Measurements from ENCODE around the gene ERP29.
"Not testable (repeated sequence)": the region's sequence is repeated elsewhere in the genome, so short reads cannot be mapped to it uniquely, and the experiment has no call there.

The ERP29 gene

GRCh38 chr12:112025808-112026375, 12.7 kb downstream of the ERP29 start:
- no peak for DNase-seq (ENCODE audit: extremely low read depth, low read depth)

DNA sequence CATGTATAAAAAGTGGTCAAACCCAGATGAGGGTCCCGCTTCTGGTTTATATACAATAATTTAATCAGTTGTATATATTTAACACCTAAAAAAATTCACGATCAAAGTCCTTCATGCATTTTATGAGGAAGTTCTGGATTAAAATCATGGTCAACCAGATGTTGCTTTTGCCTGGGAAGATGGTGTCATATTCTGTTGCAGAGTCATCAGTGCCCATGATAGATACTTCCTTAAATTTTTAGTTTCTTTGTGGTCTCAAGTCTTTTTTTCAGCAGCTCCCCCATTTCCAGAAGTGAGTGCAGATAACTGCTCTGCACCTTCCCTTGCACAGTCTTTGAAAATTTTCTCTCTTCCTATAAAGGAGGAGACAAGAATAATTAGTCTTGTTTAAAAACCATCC, 16.1 kb downstream of the ERP29 start:
- DNase-seq (ENCODE audit: extremely low read depth, low read depth): no peak

More at GRCh38 chr12:112025808-112026375, 12.7 kb downstream of the ERP29 start:
- no peak for TF ChIP-seq CTCF (IDR thresholded peaks at IDR 0.05; ENCODE audit: low read depth, low read length)

DNA sequence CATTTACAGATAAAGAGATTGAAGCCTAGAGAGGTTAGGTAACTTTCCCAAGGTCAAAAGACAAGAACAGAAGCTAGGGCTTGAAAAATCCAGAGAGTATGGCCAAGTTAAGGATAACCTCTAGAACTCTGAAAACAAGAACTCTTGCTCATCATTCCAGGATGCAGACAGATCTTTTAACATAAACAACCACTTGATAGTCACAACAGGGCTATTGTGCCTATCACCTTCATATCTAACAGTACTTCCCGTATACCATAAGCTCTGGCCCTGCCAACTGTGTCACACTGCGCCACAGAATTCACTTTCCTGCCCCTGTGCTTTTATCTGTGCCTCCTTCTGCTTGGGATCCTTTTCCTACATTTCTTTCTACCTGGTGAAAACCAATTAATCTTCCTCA, 18.2 kb downstream of the ERP29 start:
- TF ChIP-seq CTCF (IDR thresholded peaks at IDR 0.05; ENCODE audit: low read depth, low read length): no peak
- DNase-seq (ENCODE audit: extremely low read depth, low read depth): no peak

More for the DNA sequence above, 16.1 kb downstream of the ERP29 start:
- TF ChIP-seq CTCF (IDR thresholded peaks at IDR 0.05; ENCODE audit: low read depth, low read length): no peak

- no peak for DNase-seq (ENCODE audit: extremely low read depth, low read depth)
- no peak for TF ChIP-seq CTCF (IDR thresholded peaks at IDR 0.05; ENCODE audit: low read depth, low read length)
Measured at GRCh38 chr12:112032292-112032691, 19.1 kb downstream of the ERP29 start.

DNA sequence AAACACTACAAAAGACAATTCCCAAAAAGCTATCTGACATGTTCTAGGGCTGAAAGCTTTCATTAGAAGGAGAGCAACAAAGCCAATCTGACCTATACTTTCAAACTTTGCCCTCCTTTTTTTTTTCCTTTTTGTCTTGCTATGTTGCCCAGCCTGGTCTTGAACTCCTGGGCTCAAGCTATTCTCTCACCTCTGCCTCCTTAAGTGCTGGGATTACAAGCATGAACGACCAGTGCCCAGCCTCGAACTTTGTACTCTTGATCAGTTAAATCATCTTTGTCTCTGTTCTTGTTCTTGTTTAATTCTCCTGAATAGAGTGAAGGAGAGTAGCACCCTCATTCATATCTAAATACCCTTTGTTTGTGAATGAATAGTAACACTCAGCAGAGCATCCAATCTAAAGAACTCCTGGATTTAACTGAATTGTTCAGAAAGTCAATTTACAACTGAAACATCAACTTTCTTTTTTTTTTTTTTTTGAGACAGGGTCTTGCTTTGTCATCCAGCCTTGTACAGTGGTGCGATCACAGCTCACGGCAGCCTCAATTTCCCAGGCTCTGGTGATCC, 22.1 kb downstream of the ERP29 start:
- no peak for TF ChIP-seq CTCF (IDR thresholded peaks at IDR 0.05; ENCODE audit: low read depth, low read length)

GRCh38 chr12:112036614-112037013, 23.4 kb downstream of the ERP29 start:
- not testable (repeated sequence) for DNase-seq (ENCODE audit: extremely low read depth, low read depth)

More for the DNA sequence above, 22.1 kb downstream of the ERP29 start:
- DNase-seq (ENCODE audit: extremely low read depth, low read depth): no peak

GRCh38 chr12:112046003-112046402, 32.8 kb downstream of the ERP29 start:
- DNase-seq (ENCODE audit: extremely low read depth, low read depth): no peak
- TF ChIP-seq CTCF (IDR thresholded peaks at IDR 0.05; ENCODE audit: low read depth, low read length): no peak

- TF ChIP-seq CTCF (IDR thresholded peaks at IDR 0.05; ENCODE audit: low read depth, low read length): no peak
- DNase-seq (ENCODE audit: extremely low read depth, low read depth): no peak
Measured at GRCh38 chr12:112049351-112049750, 36.1 kb downstream of the ERP29 start.
